Measurements from ENCODE around the gene RAPGEF5.

The RAPGEF5 gene

DNA sequence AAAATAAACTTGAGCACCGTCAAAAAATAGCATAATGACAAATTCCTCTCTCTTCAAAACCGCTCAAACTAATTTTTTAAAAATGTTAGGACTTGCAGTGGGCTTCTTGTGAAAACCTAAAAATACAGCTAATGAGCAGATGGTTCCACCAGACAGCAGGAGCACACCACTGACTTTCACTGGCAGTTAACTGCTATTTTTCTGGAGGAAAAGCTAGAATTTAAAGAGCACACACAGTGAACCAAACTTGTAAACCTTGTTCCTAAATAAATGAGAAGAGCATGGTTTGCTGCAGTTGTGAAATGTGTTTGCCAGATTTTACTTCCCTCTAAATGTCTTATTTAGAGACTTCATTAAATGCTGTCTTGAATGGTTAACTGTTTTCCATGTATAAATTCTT lies 143.9 kb downstream of the RAPGEF5 start:
- Histone ChIP-seq H3K4me3 (replicated peaks; ENCODE audit: insufficient read depth, low read length) (no peak overlapping the region), H3K27me3 (ENCODE audit: insufficient read depth, poor library complexity, severe bottlenecking) (peaks cover 3% of the 10 kb centered on the region), H3K27ac (replicated peaks) (no peak overlapping the region)
- no peak for DNase-seq (ENCODE audit: low read depth in 1 of 2, low spot score in 1 of 2)
- TF ChIP-seq POLR2AphosphoS5 (IDR thresholded peaks at IDR 0.05; ENCODE audit: low read depth) (no peak), GABPA (IDR thresholded peaks at IDR 0.05; ENCODE audit: low read depth) (no peak), SPI1 (IDR thresholded peaks at IDR 0.05; ENCODE audit: borderline replicate concordance, low read depth) (no peak)
- TF ChIP-seq, protein P1, sequence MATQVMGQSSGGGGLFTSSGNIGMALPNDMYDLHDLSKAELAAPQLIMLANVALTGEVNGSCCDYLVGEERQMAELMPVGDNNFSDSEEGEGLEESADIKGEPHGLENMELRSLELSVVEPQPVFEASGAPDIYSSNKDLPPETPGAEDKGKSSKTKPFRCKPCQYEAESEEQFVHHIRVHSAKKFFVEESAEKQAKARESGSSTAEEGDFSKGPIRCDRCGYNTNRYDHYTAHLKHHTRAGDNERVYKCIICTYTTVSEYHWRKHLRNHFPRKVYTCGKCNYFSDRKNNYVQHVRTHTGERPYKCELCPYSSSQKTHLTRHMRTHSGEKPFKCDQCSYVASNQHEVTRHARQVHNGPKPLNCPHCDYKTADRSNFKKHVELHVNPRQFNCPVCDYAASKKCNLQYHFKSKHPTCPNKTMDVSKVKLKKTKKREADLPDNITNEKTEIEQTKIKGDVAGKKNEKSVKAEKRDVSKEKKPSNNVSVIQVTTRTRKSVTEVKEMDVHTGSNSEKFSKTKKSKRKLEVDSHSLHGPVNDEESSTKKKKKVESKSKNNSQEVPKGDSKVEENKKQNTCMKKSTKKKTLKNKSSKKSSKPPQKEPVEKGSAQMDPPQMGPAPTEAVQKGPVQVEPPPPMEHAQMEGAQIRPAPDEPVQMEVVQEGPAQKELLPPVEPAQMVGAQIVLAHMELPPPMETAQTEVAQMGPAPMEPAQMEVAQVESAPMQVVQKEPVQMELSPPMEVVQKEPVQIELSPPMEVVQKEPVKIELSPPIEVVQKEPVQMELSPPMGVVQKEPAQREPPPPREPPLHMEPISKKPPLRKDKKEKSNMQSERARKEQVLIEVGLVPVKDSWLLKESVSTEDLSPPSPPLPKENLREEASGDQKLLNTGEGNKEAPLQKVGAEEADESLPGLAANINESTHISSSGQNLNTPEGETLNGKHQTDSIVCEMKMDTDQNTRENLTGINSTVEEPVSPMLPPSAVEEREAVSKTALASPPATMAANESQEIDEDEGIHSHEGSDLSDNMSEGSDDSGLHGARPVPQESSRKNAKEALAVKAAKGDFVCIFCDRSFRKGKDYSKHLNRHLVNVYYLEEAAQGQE (IDR thresholded peaks at IDR 0.05; ENCODE audit: insufficient replicate concordance, low read depth) = no peak

GRCh38 chr7:22210967-22211366 lies 146.0 kb downstream of the RAPGEF5 start:
- Histone ChIP-seq H3K27ac (replicated peaks) (no peak overlapping the region), H3K4me3 (replicated peaks; ENCODE audit: insufficient read depth, low read length) (no peak overlapping the region), H3K27me3 (ENCODE audit: insufficient read depth, poor library complexity, severe bottlenecking) (peaks cover 3% of the 10 kb centered on the region)
- no peak for DNase-seq (ENCODE audit: low read depth in 1 of 2, low spot score in 1 of 2)
- TF ChIP-seq GABPA (IDR thresholded peaks at IDR 0.05; ENCODE audit: low read depth) (no peak), POLR2AphosphoS5 (IDR thresholded peaks at IDR 0.05; ENCODE audit: low read depth) (no peak), CTCF (IDR thresholded peaks at IDR 0.05; ENCODE audit: insufficient read depth, low read length) (no peak), SPI1 (IDR thresholded peaks at IDR 0.05; ENCODE audit: borderline replicate concordance, low read depth) (no peak)
- TF ChIP-seq, protein P1 (IDR thresholded peaks at IDR 0.05; ENCODE audit: insufficient replicate concordance, low read depth) = no peak

GRCh38 chr7:22210355-22210754 lies 146.6 kb downstream of the RAPGEF5 start:
- TF ChIP-seq POLR2AphosphoS5 (IDR thresholded peaks at IDR 0.05; ENCODE audit: low read depth) (no peak), CTCF (IDR thresholded peaks at IDR 0.05; ENCODE audit: insufficient read depth, low read length) (no peak), SPI1 (IDR thresholded peaks at IDR 0.05; ENCODE audit: borderline replicate concordance, low read depth) (no peak), GABPA (IDR thresholded peaks at IDR 0.05; ENCODE audit: low read depth) (no peak)
- TF ChIP-seq, protein P1 (IDR thresholded peaks at IDR 0.05; ENCODE audit: insufficient replicate concordance, low read depth) = no peak
- H3K27me3 ChIP-seq (ENCODE audit: insufficient read depth, poor library complexity, severe bottlenecking) = peaks cover 3% of the 10 kb centered on the region
- DNase-seq (ENCODE audit: low read depth in 1 of 2, low spot score in 1 of 2) = no peak

More at GRCh38 chr7:22210355-22210754, 146.6 kb downstream of the RAPGEF5 start:
- Histone ChIP-seq H3K4me3 (replicated peaks; ENCODE audit: insufficient read depth, low read length) (no peak overlapping the region), H3K27ac (replicated peaks) (no peak overlapping the region)

Measured in HL-60 (cell line).